ENCODE results near the gene RSPH6A. TPM values are rescaled to one million over a fixed set of nuclear protein-coding genes. Genes with fewer than 3 reads are reported as not detected.
A peak's percentile ranks its signal among the peaks of the same experiment; 100 is the strongest.

RSPH6A gene
- total and polyA plus RNA-seq, 2 of the 13 experiments (the other 11 are each of a cell fraction or from before 2014, with no cell fraction given): 0.07 TPM; not detected in 1

- no peak for TF ChIP-seq ZNF678 (CRISPR knock-in tag; IDR thresholded peaks at IDR 0.05)
- no peak; the same call in 1 of the 2 replicates for TF ChIP-seq ZBTB26 (CRISPR knock-in tag; IDR thresholded peaks at IDR 0.05; ENCODE audit: borderline replicate concordance)
- TF ChIP-seq PHF5A (CRISPR knock-in tag; IDR thresholded peaks at IDR 0.05; ENCODE audit: low read depth, unreplicated experiment): no peak
- no peak; the same call in 1 of the 2 replicates for TF ChIP-seq TEF (CRISPR knock-in tag; IDR thresholded peaks at IDR 0.05)
- TF ChIP-seq RELA (CRISPR knock-in tag; IDR thresholded peaks at IDR 0.05): no peak
- peak; percentile 29; the same call in 1 of the 2 replicates for TF ChIP-seq ZNF121 (CRISPR knock-in tag; IDR thresholded peaks at IDR 0.05)
- no peak for TF ChIP-seq HMGXB3 (CRISPR knock-in tag; IDR thresholded peaks at IDR 0.05; ENCODE audit: borderline replicate concordance)
- no peak for TF ChIP-seq EEA1 (CRISPR knock-in tag; IDR thresholded peaks at IDR 0.05; ENCODE audit: borderline replicate concordance)
- TF ChIP-seq TAF1 (CRISPR knock-in tag; IDR thresholded peaks at IDR 0.05): peak; percentile 57; the same call in 1 of the 2 replicates
- TF ChIP-seq NR2F6 (IDR thresholded peaks at IDR 0.05): no peak
- no peak for TF ChIP-seq NR2F6 (CRISPR knock-in tag; IDR thresholded peaks at IDR 0.05)
- peak; percentile 72 for TF ChIP-seq THRA (CRISPR knock-in tag; IDR thresholded peaks at IDR 0.05; ENCODE audit: borderline replicate concordance)
- TF ChIP-seq ZNF639 (CRISPR knock-in tag; conservative IDR thresholded peaks at IDR 0.05): 0 out of 2 replicates have a peak, but pooled peaks have one; percentile 52
- no peak for TF ChIP-seq THAP8 (CRISPR knock-in tag; IDR thresholded peaks at IDR 0.05; ENCODE audit: borderline replicate concordance)
- TF ChIP-seq KMT2A (CRISPR knock-in tag; IDR thresholded peaks at IDR 0.05): peak; percentile 22; the same call in 1 of the 2 replicates
- TF ChIP-seq IKZF5 (CRISPR knock-in tag; IDR thresholded peaks at IDR 0.05): peak; percentile 67; the same call in 1 of the 2 replicates
Observed at GRCh38 chr19:45863840-45864628, 48.9 kb upstream of the RSPH6A start, which contains the start of gene FOXA3 (continued).

Data from HepG2 (cell line).